ENCODE measurements around the gene UNC45A. TPM values are rescaled to one million over a fixed set of nuclear protein-coding genes. Genes with fewer than 3 reads are reported as not detected.

The UNC45A gene
- polyA plus RNA-seq, 3 donors: 62.1 to 67.2 (median 65.8) TPM

- no peak for DNase-seq (ENCODE audit: low read depth in 3 of 3, low spot score in 2 of 3)
Observed at GRCh38 chr15:90959894-90960293, 24.8 kb downstream of the UNC45A start.

- DNase-seq (ENCODE audit: low read depth in 3 of 3, low spot score in 2 of 3): no peak
Observed at GRCh38 chr15:90960298-90961091, 25.4 kb downstream of the UNC45A start.

GRCh38 chr15:90962021-90962420 is 26.9 kb downstream of the UNC45A start:
- DNase-seq (ENCODE audit: low read depth in 3 of 3, low spot score in 2 of 3): no peak

- no peak for DNase-seq (ENCODE audit: low read depth in 3 of 3, low spot score in 2 of 3)
Observed at GRCh38 chr15:90966262-90966661, 31.2 kb downstream of the UNC45A start.

GRCh38 chr15:90967206-90967605 is 32.1 kb downstream of the UNC45A start:
- DNase-seq (ENCODE audit: low read depth in 3 of 3, low spot score in 2 of 3): no peak

GRCh38 chr15:90968434-90968833 is 33.3 kb downstream of the UNC45A start:
- no peak for DNase-seq (ENCODE audit: low read depth in 3 of 3, low spot score in 2 of 3)

- no peak for DNase-seq (ENCODE audit: low read depth in 3 of 3, low spot score in 2 of 3)
Observed at GRCh38 chr15:90970274-90970673, 35.2 kb downstream of the UNC45A start.

- DNase-seq (ENCODE audit: low read depth in 3 of 3, low spot score in 2 of 3): no peak
Observed at GRCh38 chr15:90972133-90972532, 37.0 kb downstream of the UNC45A start.

- DNase-seq (ENCODE audit: low read depth in 3 of 3, low spot score in 2 of 3): no peak
Observed at GRCh38 chr15:90974216-90974615, 39.1 kb downstream of the UNC45A start.

- DNase-seq (ENCODE audit: low read depth in 3 of 3, low spot score in 2 of 3): no peak
Observed at GRCh38 chr15:90979582-90979981, 44.5 kb downstream of the UNC45A start.

GRCh38 chr15:90981681-90982080 is 46.6 kb downstream of the UNC45A start:
- no peak for DNase-seq (ENCODE audit: low read depth in 3 of 3, low spot score in 2 of 3)

GRCh38 chr15:90982135-90982534 is 47.0 kb downstream of the UNC45A start:
- no peak for DNase-seq (ENCODE audit: low read depth in 3 of 3, low spot score in 2 of 3)

- no peak for DNase-seq (ENCODE audit: low read depth in 3 of 3, low spot score in 2 of 3)
Observed at GRCh38 chr15:90986790-90987507, 51.9 kb downstream of the UNC45A start.

GRCh38 chr15:90987561-90988141 is 52.6 kb downstream of the UNC45A start:
- DNase-seq (ENCODE audit: low read depth in 3 of 3, low spot score in 2 of 3): no peak

GRCh38 chr15:90988296-90988695 is 53.2 kb downstream of the UNC45A start:
- DNase-seq (ENCODE audit: low read depth in 3 of 3, low spot score in 2 of 3): no peak

GRCh38 chr15:90989040-90989768 is 54.1 kb downstream of the UNC45A start:
- no peak for DNase-seq (ENCODE audit: low read depth in 3 of 3, low spot score in 2 of 3)

- DNase-seq (ENCODE audit: low read depth in 3 of 3, low spot score in 2 of 3): no peak
Observed at GRCh38 chr15:90990446-90990845, 55.4 kb downstream of the UNC45A start.

- DNase-seq (ENCODE audit: low read depth in 3 of 3, low spot score in 2 of 3): no peak
Observed at GRCh38 chr15:90991587-90992285, 56.7 kb downstream of the UNC45A start.

- DNase-seq (ENCODE audit: low read depth in 3 of 3, low spot score in 2 of 3): no peak
Observed at GRCh38 chr15:90994059-90994416, 59.0 kb downstream of the UNC45A start.

Measured in right renal cortex interstitium (tissue), 3 donors.